GM23338 (cell line): ENCODE results near the gene GPR158. TPM values are rescaled to one million over a fixed set of nuclear protein-coding genes. Genes with fewer than 3 reads are reported as not detected.

ENCODE experiments used
- ATAC-seq: fragments of 200-7000 bp; cut with Tn5 transposase; 3 replicates; pipeline ENCODE4 v1.9.1; 2020
- DNase-seq: peaks from one replicate; pipeline ENCODE4 v3.0.0-alpha.2; 2015; ENCODE audit warnings: low spot score
- H2AFZ ChIP-seq: fragments of 200-600 bp; sonication (generic); 2 replicates; pipeline ENCODE4 v1.8.0; 2016; ENCODE audit warnings: antibody characterized with exemption, mild to moderate bottlenecking, moderate library complexity
- H3F3A ChIP-seq: fragments of 200-600 bp; sonication (generic); replicated peaks from 2 replicates; pipeline ENCODE4 v1.8.0; 2017; ENCODE audit warnings: antibody characterized with exemption, mixed run types, low read depth
- H3K27ac ChIP-seq: fragments of 200-600 bp; sonication (generic); 2 replicates; pipeline ENCODE4 v1.6.1; 2016; ENCODE audit warnings: low read depth
- H3K27me3 ChIP-seq: fragments of 200-600 bp; sonication (generic); 2 replicates; pipeline ENCODE4 v1.8.0; 2016; ENCODE audit warnings: mild to moderate bottlenecking, mixed run types, moderate library complexity; ENCODE audit not compliant: insufficient read depth
- H3K36me3 ChIP-seq: fragments of 200-600 bp; sonication (generic); 2 replicates; pipeline ENCODE4 v1.8.0; 2016; ENCODE audit warnings: mild to moderate bottlenecking; ENCODE audit not compliant: insufficient read depth
- H3K4me1 ChIP-seq: fragments of 200-600 bp; sonication (generic); 2 replicates; pipeline ENCODE4 v1.8.0; 2016; ENCODE audit warnings: mild to moderate bottlenecking, moderate library complexity; ENCODE audit not compliant: insufficient read depth
- H3K4me2 ChIP-seq: fragments of 200-600 bp; sonication (generic); 2 replicates; pipeline ENCODE4 v1.7.1; 2017; ENCODE audit warnings: mixed run types
- H3K4me3 ChIP-seq: fragments of 200-600 bp; sonication (generic); 2 replicates; pipeline ENCODE4 v1.6.1; 2016; ENCODE audit warnings: mixed run types
- H3K79me2 ChIP-seq: fragments of 200-600 bp; sonication (generic); replicated peaks from 2 replicates; pipeline ENCODE4 v1.8.0; 2017; ENCODE audit warnings: mild to moderate bottlenecking; ENCODE audit not compliant: insufficient read depth
- H3K9me2 ChIP-seq: fragments of 200-600 bp; sonication (generic); 2 replicates; pipeline ENCODE4 v1.8.0; 2017; ENCODE audit not compliant: insufficient read depth
- H4K20me1 ChIP-seq: fragments of 200-600 bp; sonication (generic); replicated peaks from 2 replicates; pipeline ENCODE4 v1.8.0; 2017; ENCODE audit warnings: mild to moderate bottlenecking; ENCODE audit not compliant: insufficient read depth
- H3K27ac Mint-ChIP-seq: 2 replicates; pipeline ENCODE4 v1.8.0; 2020; ENCODE audit warnings: inconsistent platforms, mild to moderate bottlenecking, moderate library complexity, mixed read lengths
- H3K27me3 Mint-ChIP-seq: 3 replicates; pipeline ENCODE4 v1.8.0; 2022; ENCODE audit warnings: low read depth, mild to moderate bottlenecking, moderate library complexity, mixed read lengths, inconsistent platforms; ENCODE audit not compliant: insufficient read depth, poor library complexity
- H3K36me3 Mint-ChIP-seq: 3 replicates; pipeline ENCODE4 v1.8.0; 2021; ENCODE audit warnings: low read depth, mild to moderate bottlenecking, inconsistent platforms, moderate library complexity, mixed read lengths
- H3K4me1 Mint-ChIP-seq: 3 replicates; pipeline ENCODE4 v1.8.0; 2020; ENCODE audit warnings: mild to moderate bottlenecking, inconsistent platforms, mixed read lengths
- H3K4me3 Mint-ChIP-seq: 3 replicates; pipeline ENCODE4 v1.8.0; 2021; ENCODE audit warnings: moderate library complexity, mild to moderate bottlenecking, inconsistent platforms, mixed read lengths
- H3K9me3 Mint-ChIP-seq: 3 replicates; pipeline ENCODE4 v1.8.0; 2020; ENCODE audit warnings: moderate library complexity, mild to moderate bottlenecking, inconsistent platforms, mixed read lengths
- EZH2phosphoT487 ChIP-seq: fragments of 200-600 bp; sonication (generic); IDR thresholded peaks from one replicate; pipeline ENCODE4 v1.8.1; 2018; ENCODE audit warnings: antibody characterized with exemption; ENCODE audit not compliant: unreplicated experiment
- JUNB ChIP-seq: IDR thresholded peaks from one replicate; pipeline ENCODE4 v1.6.1; 2016; ENCODE audit warnings: antibody characterized with exemption; ENCODE audit not compliant: unreplicated experiment
- NANOG ChIP-seq: IDR thresholded peaks from 2 replicates; pipeline ENCODE4 v1.6.1; 2016; ENCODE audit warnings: antibody characterized with exemption, borderline replicate concordance
- POLR2AphosphoS5 ChIP-seq: IDR thresholded peaks from 2 replicates; pipeline ENCODE4 v1.6.1; 2016; ENCODE audit warnings: antibody characterized with exemption, low read depth
- polyA plus RNA-seq: library from polyadenylated mRNA; unstranded; fragments of >200 nt; fragmentation: Nextera tagmentation; extraction: Ambion mirVana; gene quantifications from 2 replicates; pipeline ENCODE4 v1.2.1, GENCODE V29; 2016
- total RNA-seq: library from RNA; depleted of rRNA; stranded (reverse); fragments of >200 nt; shearing (Covaris generic); gene quantifications from 2 replicates; pipeline ENCODE4 v1.2.3, GENCODE V29; 2014
- TF ChIP-seq, protein P1 (sequence below): fragments of 250-450 bp; sonication (Bioruptor Pico); IDR thresholded peaks from 2 replicates; pipeline ENCODE4 v1.5.0; 2020; ENCODE audit warnings: mild to moderate bottlenecking, moderate library complexity

Gene GPR158
- total and polyA plus RNA-seq, 2 experiments from 2014 or later = 0.13 to 1.5 TPM

DNA sequence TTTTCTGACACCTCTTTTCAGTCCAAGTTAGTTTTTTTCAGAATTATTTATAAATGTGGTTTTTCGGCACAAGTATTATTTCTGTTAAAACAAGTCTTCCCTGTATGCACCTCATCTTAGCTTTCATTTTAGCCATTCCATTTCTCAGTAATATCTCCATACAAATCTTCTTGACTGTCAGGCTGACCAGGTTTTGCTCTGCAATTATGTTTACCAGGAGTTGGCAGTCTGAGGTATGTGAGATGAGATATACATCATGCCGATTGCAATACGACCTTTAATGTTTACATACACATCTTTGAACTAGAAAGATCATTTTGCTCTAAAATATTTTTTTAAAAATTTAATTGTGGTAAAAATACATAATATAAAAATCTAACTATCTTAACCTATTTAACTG is 209.8 kb downstream of the GPR158 start (continued):
- TF ChIP-seq, protein P1, sequence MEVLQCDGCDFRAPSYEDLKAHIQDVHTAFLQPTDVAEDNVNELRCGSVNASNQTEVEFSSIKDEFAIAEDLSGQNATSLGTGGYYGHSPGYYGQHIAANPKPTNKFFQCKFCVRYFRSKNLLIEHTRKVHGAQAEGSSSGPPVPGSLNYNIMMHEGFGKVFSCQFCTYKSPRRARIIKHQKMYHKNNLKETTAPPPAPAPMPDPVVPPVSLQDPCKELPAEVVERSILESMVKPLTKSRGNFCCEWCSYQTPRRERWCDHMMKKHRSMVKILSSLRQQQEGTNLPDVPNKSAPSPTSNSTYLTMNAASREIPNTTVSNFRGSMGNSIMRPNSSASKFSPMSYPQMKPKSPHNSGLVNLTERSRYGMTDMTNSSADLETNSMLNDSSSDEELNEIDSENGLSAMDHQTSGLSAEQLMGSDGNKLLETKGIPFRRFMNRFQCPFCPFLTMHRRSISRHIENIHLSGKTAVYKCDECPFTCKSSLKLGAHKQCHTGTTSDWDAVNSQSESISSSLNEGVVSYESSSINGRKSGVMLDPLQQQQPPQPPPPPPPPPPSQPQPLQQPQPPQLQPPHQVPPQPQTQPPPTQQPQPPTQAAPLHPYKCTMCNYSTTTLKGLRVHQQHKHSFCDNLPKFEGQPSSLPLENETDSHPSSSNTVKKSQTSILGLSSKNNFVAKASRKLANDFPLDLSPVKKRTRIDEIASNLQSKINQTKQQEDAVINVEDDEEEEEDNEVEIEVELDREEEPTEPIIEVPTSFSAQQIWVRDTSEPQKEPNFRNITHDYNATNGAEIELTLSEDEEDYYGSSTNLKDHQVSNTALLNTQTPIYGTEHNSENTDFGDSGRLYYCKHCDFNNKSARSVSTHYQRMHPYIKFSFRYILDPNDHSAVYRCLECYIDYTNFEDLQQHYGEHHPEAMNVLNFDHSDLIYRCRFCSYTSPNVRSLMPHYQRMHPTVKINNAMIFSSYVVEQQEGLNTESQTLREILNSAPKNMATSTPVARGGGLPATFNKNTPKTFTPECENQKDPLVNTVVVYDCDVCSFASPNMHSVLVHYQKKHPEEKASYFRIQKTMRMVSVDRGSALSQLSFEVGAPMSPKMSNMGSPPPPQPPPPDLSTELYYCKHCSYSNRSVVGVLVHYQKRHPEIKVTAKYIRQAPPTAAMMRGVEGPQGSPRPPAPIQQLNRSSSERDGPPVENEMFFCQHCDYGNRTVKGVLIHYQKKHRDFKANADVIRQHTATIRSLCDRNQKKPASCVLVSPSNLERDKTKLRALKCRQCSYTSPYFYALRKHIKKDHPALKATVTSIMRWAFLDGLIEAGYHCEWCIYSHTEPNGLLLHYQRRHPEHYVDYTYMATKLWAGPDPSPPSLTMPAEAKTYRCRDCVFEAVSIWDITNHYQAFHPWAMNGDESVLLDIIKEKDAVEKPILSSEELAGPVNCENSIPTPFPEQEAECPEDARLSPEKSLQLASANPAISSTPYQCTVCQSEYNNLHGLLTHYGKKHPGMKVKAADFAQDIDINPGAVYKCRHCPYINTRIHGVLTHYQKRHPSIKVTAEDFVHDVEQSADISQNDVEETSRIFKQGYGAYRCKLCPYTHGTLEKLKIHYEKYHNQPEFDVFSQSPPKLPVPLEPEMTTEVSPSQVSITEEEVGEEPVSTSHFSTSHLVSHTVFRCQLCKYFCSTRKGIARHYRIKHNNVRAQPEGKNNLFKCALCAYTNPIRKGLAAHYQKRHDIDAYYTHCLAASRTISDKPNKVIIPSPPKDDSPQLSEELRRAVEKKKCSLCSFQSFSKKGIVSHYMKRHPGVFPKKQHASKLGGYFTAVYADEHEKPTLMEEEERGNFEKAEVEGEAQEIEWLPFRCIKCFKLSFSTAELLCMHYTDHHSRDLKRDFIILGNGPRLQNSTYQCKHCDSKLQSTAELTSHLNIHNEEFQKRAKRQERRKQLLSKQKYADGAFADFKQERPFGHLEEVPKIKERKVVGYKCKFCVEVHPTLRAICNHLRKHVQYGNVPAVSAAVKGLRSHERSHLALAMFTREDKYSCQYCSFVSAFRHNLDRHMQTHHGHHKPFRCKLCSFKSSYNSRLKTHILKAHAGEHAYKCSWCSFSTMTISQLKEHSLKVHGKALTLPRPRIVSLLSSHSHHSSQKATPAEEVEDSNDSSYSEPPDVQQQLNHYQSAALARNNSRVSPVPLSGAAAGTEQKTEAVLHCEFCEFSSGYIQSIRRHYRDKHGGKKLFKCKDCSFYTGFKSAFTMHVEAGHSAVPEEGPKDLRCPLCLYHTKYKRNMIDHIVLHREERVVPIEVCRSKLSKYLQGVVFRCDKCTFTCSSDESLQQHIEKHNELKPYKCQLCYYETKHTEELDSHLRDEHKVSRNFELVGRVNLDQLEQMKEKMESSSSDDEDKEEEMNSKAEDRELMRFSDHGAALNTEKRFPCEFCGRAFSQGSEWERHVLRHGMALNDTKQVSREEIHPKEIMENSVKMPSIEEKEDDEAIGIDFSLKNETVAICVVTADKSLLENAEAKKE = no peak
- no peak for TF ChIP-seq NANOG
- no peak for TF ChIP-seq POLR2AphosphoS5

DNA sequence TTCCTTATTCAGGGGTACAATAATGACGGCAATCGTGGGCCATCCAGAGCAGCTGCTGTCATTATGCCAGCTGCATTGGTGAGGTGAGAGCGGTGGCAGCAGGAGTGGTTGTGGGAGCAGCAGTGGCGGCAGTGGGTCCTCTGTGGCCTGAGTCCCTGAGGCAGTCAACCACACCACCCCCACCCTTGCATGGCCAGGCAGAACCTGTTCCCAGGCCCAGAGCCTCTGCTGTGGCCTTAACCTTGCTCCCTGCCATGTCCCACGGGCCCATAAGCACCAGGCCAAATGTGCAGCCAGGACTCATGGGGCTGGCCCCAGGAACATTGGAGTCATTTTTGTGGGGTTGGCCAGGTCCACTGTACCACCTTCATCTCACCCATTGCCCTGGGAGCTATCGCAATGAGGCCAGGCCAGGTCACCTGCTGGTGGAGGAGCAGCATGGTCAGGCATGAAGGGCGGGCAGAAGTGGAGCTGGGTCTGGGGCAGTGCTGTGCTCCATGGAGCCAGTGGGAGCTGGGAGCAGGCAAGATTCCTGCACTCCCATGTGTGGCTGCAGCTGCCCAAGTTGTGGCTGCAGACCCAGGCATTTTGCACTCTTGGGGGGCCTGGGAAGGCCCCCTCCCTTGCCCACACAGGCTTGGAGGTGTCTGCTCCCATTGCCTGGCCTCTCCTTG is 213.5 kb downstream of the GPR158 start:
- peaks cover 7% of the 10 kb centered on the region; the same call in 1 of the 2 replicates for H3K36me3 ChIP-seq
- peaks cover under 1% of the 10 kb centered on the region; the same call in 1 of the 2 replicates for H3K4me1 ChIP-seq
- H3K79me2 ChIP-seq = no peaks in the 10 kb centered on the region
- no peaks in the 10 kb centered on the region for H3F3A ChIP-seq
- H3K4me2 ChIP-seq = no peak overlapping the region
- DNase-seq = no peak
- ATAC-seq = no peak
- no peak overlapping the region for H3K4me3 ChIP-seq
- H4K20me1 ChIP-seq = no peaks in the 10 kb centered on the region
- no peak overlapping the region for H3K4me3 Mint-ChIP-seq
- H3K27me3 ChIP-seq = no peaks in the 10 kb centered on the region
- H3K4me1 Mint-ChIP-seq = peaks cover 3% of the 10 kb centered on the region
- H3K36me3 Mint-ChIP-seq = peaks cover 32% of the 10 kb centered on the region; the same call in 2 of the 3 replicates
- no peak overlapping the region for H2AFZ ChIP-seq
- H3K27ac Mint-ChIP-seq = no peak overlapping the region
- H3K27me3 Mint-ChIP-seq = peaks cover 2% of the 10 kb centered on the region
- 0 out of 2 replicates have a peak, but pooled peaks cover 3% of the 10 kb centered on the region for H3K9me2 ChIP-seq
- TF ChIP-seq EZH2phosphoT487 = no peak
- TF ChIP-seq JUNB = no peak
- no peak overlapping the region for H3K27ac ChIP-seq
- peaks cover 63% of the 10 kb centered on the region for H3K9me3 Mint-ChIP-seq
